IMR-90 (cell line): ENCODE results near the gene H1-8. TPM values are rescaled to one million over a fixed set of nuclear protein-coding genes. Genes with fewer than 3 reads are reported as not detected.

Experiments
- ATAC-seq: fragments of 200-7000 bp; cut with Tn5 transposase; 2 replicates; pipeline ENCODE4 v1.9.1; 2020; ENCODE audit warnings: low read depth, mild to moderate bottlenecking, moderate library complexity
- BruUV-seq: library from RNA; stranded (reverse); fragments of 400-500 nt; replicated peaks from 2 replicates; lab custom pipeline; 2021; lab: Mats Ljungman, UMichigan
- CTCF ChIA-PET: fragments of 300-600 bp; formaldehyde crosslinking; extraction: SDS; loops from one replicate; lab custom pipeline; 2021; ENCODE audit warnings: antibody characterized with exemption; lab: Yijun Ruan, JAX
- POLR2A ChIA-PET: fragments of 300-600 bp; sonication (Branson Sonifier 250); formaldehyde crosslinking; loops from one replicate; lab custom pipeline; 2022; ENCODE audit warnings: antibody characterized with exemption; ENCODE audit not compliant: unreplicated experiment; lab: Charles Lee
- DNase-seq: peaks from one replicate; pipeline ENCODE4 v3.0.0; 2013
- H2AFZ ChIP-seq: replicated peaks from 2 replicates; pipeline ENCODE3; 2013; ENCODE audit warnings: low read length, mild to moderate bottlenecking; ENCODE audit not compliant: poor library complexity
- H2AK5ac ChIP-seq: 2 replicates; pipeline ENCODE4 v1.6.1; 2013; ENCODE audit warnings: low read depth, low read length, inconsistent platforms
- H2AK9ac ChIP-seq: replicated peaks from 2 replicates; pipeline ENCODE3; 2013; ENCODE audit warnings: mild to moderate bottlenecking, low read depth, low read length, moderate library complexity; ENCODE audit not compliant: poor library complexity
- H2BK120ac ChIP-seq: 2 replicates; pipeline ENCODE4 v1.6.1; 2013; ENCODE audit warnings: low read depth, low read length, inconsistent platforms
- H2BK15ac ChIP-seq: 3 replicates; pipeline ENCODE4 v1.6.1; 2013; ENCODE audit warnings: low read depth, low read length, inconsistent platforms
- H2BK20ac ChIP-seq: 2 replicates; pipeline ENCODE4 v1.6.1; 2013; ENCODE audit warnings: low read depth, mild to moderate bottlenecking, inconsistent platforms, low read length, moderate library complexity
- H2BK5ac ChIP-seq: 2 replicates; pipeline ENCODE4 v1.6.1; 2013; ENCODE audit warnings: mild to moderate bottlenecking, low read depth, low read length, inconsistent platforms; ENCODE audit not compliant: poor library complexity, severe bottlenecking
- H3K14ac ChIP-seq: replicated peaks from 2 replicates; pipeline ENCODE4 v1.6.1; 2013; ENCODE audit warnings: low read depth, low read length, inconsistent platforms
- H3K18ac ChIP-seq: 2 replicates; pipeline ENCODE4 v1.6.1; 2013; ENCODE audit warnings: low read depth, low read length, control low read depth
- H3K23ac ChIP-seq: 2 replicates; pipeline ENCODE4 v1.6.1; 2013; ENCODE audit warnings: low read depth, low read length, inconsistent platforms
- H3K27ac ChIP-seq: 2 replicates; pipeline ENCODE4 v1.5.1; 2013; ENCODE audit warnings: mild to moderate bottlenecking, control low read depth, low read length; ENCODE audit not compliant: insufficient read depth
- H3K27me3 ChIP-seq: 2 replicates; pipeline ENCODE4 v1.6.1; 2013; ENCODE audit warnings: low read length; ENCODE audit not compliant: control insufficient read depth, insufficient read depth
- H3K36me3 ChIP-seq: 2 replicates; pipeline ENCODE4 v1.6.1; 2013; ENCODE audit warnings: low read length, mixed read lengths; ENCODE audit not compliant: control insufficient read depth, insufficient read depth
- H3K4ac ChIP-seq: 2 replicates; pipeline ENCODE4 v1.6.1; 2013; ENCODE audit warnings: low read depth, low read length, inconsistent platforms
- H3K4me1 ChIP-seq: 2 replicates; pipeline ENCODE4 v1.6.1; 2013; ENCODE audit warnings: low read length, mixed read lengths; ENCODE audit not compliant: control insufficient read depth, insufficient read depth
- H3K4me2 ChIP-seq: 2 replicates; pipeline ENCODE4 v1.6.1; 2013; ENCODE audit warnings: low read depth, mild to moderate bottlenecking, control low read depth, low read length, moderate library complexity
- H3K4me3 ChIP-seq: 2 replicates; pipeline ENCODE4 v1.5.1; 2013; ENCODE audit warnings: low read depth, mild to moderate bottlenecking, control low read depth, low read length, moderate library complexity; ENCODE audit not compliant: insufficient read depth
- H3K56ac ChIP-seq: 2 replicates; pipeline ENCODE4 v1.6.1; 2013; ENCODE audit warnings: low read length, inconsistent platforms; ENCODE audit not compliant: insufficient read depth; ENCODE audit errors: extremely low read depth
- H3K79me1 ChIP-seq, 2 experiments: 2 replicates each; pipeline ENCODE4 v1.6.1; 2013; ENCODE audit warnings: low read length in 2 of 2, inconsistent platforms in 1 of 2, low read depth in 1 of 2
- H3K9ac ChIP-seq: 2 replicates; pipeline ENCODE4 v1.6.1; 2013; ENCODE audit warnings: low read depth, low read length, control low read depth
- H3K9me1 ChIP-seq: 2 replicates; pipeline ENCODE4 v1.6.1; 2013; ENCODE audit warnings: low read length, inconsistent platforms; ENCODE audit not compliant: insufficient read depth
- H3K9me3 ChIP-seq: 2 replicates; pipeline ENCODE4 v1.6.1; 2013; ENCODE audit warnings: low read length; ENCODE audit not compliant: control insufficient read depth, insufficient read depth
- H4K20me1 ChIP-seq: 2 replicates; pipeline ENCODE4 v1.6.1; 2013; ENCODE audit warnings: low read length, inconsistent platforms; ENCODE audit not compliant: insufficient read depth
- H4K5ac ChIP-seq: 2 replicates; pipeline ENCODE4 v1.6.1; 2013; ENCODE audit warnings: mild to moderate bottlenecking, low read depth, low read length, control low read depth
- H4K8ac ChIP-seq, 2 experiments: 2 replicates each; pipeline ENCODE4 v1.6.1; 2013; ENCODE audit warnings: low read depth in 2 of 2, low read length in 2 of 2, control low read depth in 1 of 2, inconsistent platforms in 1 of 2
- H4K91ac ChIP-seq: 2 replicates; pipeline ENCODE4 v1.6.1; 2013; ENCODE audit warnings: low read depth, low read length, inconsistent platforms; ENCODE audit not compliant: insufficient read depth
- BHLHE40 ChIP-seq: fragments of 150-350 bp; IDR thresholded peaks from 2 replicates; pipeline ENCODE4 v1.6.1; 2016; ENCODE audit warnings: mild to moderate bottlenecking, low read depth, low read length
- CEBPB ChIP-seq: IDR thresholded peaks from 2 replicates; pipeline ENCODE4 v1.6.1; 2012; ENCODE audit warnings: low read depth, low read length, improper control_type of control experiment
- CHD1 ChIP-seq: IDR thresholded peaks from 2 replicates; pipeline ENCODE4 v1.6.1; 2012; ENCODE audit warnings: low read depth, low read length, improper control_type of control experiment
- CTCF ChIP-seq: conservative IDR thresholded peaks from 2 replicates; pipeline ENCODE4 v1.5.1; 2012; ENCODE audit warnings: mild to moderate bottlenecking, low read depth, low read length, improper control_type of control experiment
- ELK1 ChIP-seq: fragments of 150-350 bp; IDR thresholded peaks from 2 replicates; pipeline ENCODE4 v1.6.1; 2016; ENCODE audit warnings: low read depth, mild to moderate bottlenecking, low read length, moderate library complexity, borderline replicate concordance
- FOS ChIP-seq: fragments of 150-350 bp; IDR thresholded peaks from 2 replicates; pipeline ENCODE4 v1.6.1; 2016; ENCODE audit warnings: low read depth, low read length
- MAFK ChIP-seq: IDR thresholded peaks from 2 replicates; pipeline ENCODE4 v1.6.1; 2012; ENCODE audit warnings: low read depth, low read length, improper control_type of control experiment
- MXI1 ChIP-seq: IDR thresholded peaks from 2 replicates; pipeline ENCODE4 v1.6.1; 2012; ENCODE audit warnings: low read depth, mild to moderate bottlenecking, low read length, moderate library complexity, borderline replicate concordance
- NFE2L2 ChIP-seq: fragments of 150-350 bp; IDR thresholded peaks from 2 replicates; pipeline ENCODE4 v1.6.1; 2016; ENCODE audit warnings: low read depth, mild to moderate bottlenecking, low read length
- POLR2A ChIP-seq: IDR thresholded peaks from 2 replicates; pipeline ENCODE4 v1.6.1; 2012; ENCODE audit warnings: mild to moderate bottlenecking, low read depth, low read length
- RAD21 ChIP-seq: IDR thresholded peaks from 2 replicates; pipeline ENCODE4 v1.6.1; 2012; ENCODE audit warnings: low read length, improper control_type of control experiment
- RCOR1 ChIP-seq: IDR thresholded peaks from 2 replicates; pipeline ENCODE4 v1.6.1; 2012; ENCODE audit warnings: mild to moderate bottlenecking, low read length, improper control_type of control experiment; ENCODE audit not compliant: insufficient replicate concordance
- RFX5 ChIP-seq: IDR thresholded peaks from 2 replicates; pipeline ENCODE4 v1.8.0; 2012; ENCODE audit warnings: low read depth, mild to moderate bottlenecking, low read length, moderate library complexity
- SMC3 ChIP-seq: fragments of 150-350 bp; IDR thresholded peaks from 2 replicates; pipeline ENCODE4 v1.6.1; 2016; ENCODE audit warnings: low read depth, mild to moderate bottlenecking, antibody characterized with exemption, low read length, moderate library complexity
- USF2 ChIP-seq: fragments of 150-350 bp; IDR thresholded peaks from 2 replicates; pipeline ENCODE4 v1.6.1; 2017; ENCODE audit warnings: mild to moderate bottlenecking, antibody characterized with exemption, low read length, low read depth
- WGBS, 2 experiments: methylation state at CpG; one replicate each; pipeline versions ENCODE4 v1.1.5 to v1.1.7; 2013; ENCODE audit warnings: missing lambda C conversion rate in 2 of 2; ENCODE audit not compliant: insufficient read length in 1 of 2; ENCODE audit errors: extremely low coverage in 2 of 2; 5-methylcytosine and 5-hydroxymethylcytosine counted together
- dilution Hi-C: fragments of 300-500 bp; cut with HindIII; formaldehyde crosslinking; loops from one replicate; pipeline ENCODE4 v1.14.3; 2018; ENCODE audit warnings: low sequenced_read_pairs; ENCODE audit not compliant: unreplicated experiment
- in situ Hi-C: fragments of 300-500 bp; cut with MboI; formaldehyde crosslinking; loops from 3 replicates; pipeline ENCODE4 v1.14.3; 2019; ENCODE audit warnings: low sequenced_read_pairs, inconsistent platforms, mixed read lengths
- intact Hi-C: fragments of 100-400 bp; cut with micrococcal nuclease; formaldehyde crosslinking; loops from 2 replicates; pipeline ENCODE4 v1.10.0; 2022
- polyA plus RNA-seq, 3 experiments: library from polyadenylated mRNA; depleted of rRNA; stranded (reverse); fragments of >200 nt; gene quantifications; 2 replicates each; pipeline ENCODE4 v1.2.3, GENCODE V29; 2012; ENCODE audit warnings: low replicate concordance in 1 of 3
- total RNA-seq: library from RNA; depleted of rRNA; stranded (reverse); fragments of >200 nt; gene quantifications from 2 replicates; pipeline ENCODE4 v1.2.3, GENCODE V29; 2012

Gene H1-8
- total and polyA plus RNA-seq, 2 of the 4 experiments (the other 2 are of a cell fraction), result not detected

- Histone ChIP-seq H3K4me3 (no peak overlapping the region), H3K14ac (no peak overlapping the region), H3K27ac (no peak overlapping the region), H3K9ac (no peak overlapping the region), H3K4me2 (no peak overlapping the region), H2BK120ac (no peak overlapping the region), H4K5ac (no peak overlapping the region), H2BK15ac (no peak overlapping the region; the same call in 2 of the 3 replicates), H3K23ac (no peak overlapping the region), H2BK20ac (no peak overlapping the region), H3K56ac (no peak overlapping the region), H3K18ac (no peak overlapping the region), H2AK5ac (peak overlapping the region; percentile 13; the same call in 1 of the 2 replicates), H2AFZ (no peak overlapping the region), H3K27me3 (no peaks in the 10 kb centered on the region), H4K8ac (no peak overlapping the region), H3K4ac (no peak overlapping the region), H3K4me1 (peaks cover 13% of the 10 kb centered on the region), H4K91ac (no peak overlapping the region; the same call in 1 of the 2 replicates), H2AK9ac (peak overlapping the region; percentile 80), H3K36me3 (no peaks in the 10 kb centered on the region), H3K79me1 (no peaks in the 10 kb centered on the region), H3K9me3 (no peaks in the 10 kb centered on the region), H4K20me1 (no peaks in the 10 kb centered on the region), H3K9me1 (peaks cover 8% of the 10 kb centered on the region), H2BK5ac (no peak overlapping the region)
- no peak for ATAC-seq
- ChIA-PET POLR2A (no interaction called here), CTCF (no interaction called here)
- intact Hi-C loops (no loop called here), dilution Hi-C loops (no loop called here), in situ Hi-C loops (no loop called here)
- no TSS peak for BruUV-seq
- WGBS, 2 experiments, result 100% methylated on average over 2 of the region's 12 CpGs; no CpG with 5 or more reads in 1 of the 2 experiments
- DNase-seq, result peak; percentile 8
- TF ChIP-seq FOS (no peak), ELK1 (no peak), MXI1 (no peak), RAD21 (no peak), NFE2L2 (no peak), CTCF (no peak), CEBPB (no peak), RCOR1 (no peak), BHLHE40 (no peak), SMC3 (no peak), POLR2A (no peak), CHD1 (no peak), MAFK (no peak), USF2 (no peak), RFX5 (no peak)
These were observed 16.7 kb upstream of the H1-8 start for GRCh38 chr3:129526121-129526900.
